ENCODE data around the gene COL28A1. TPM values are rescaled to one million over a fixed set of nuclear protein-coding genes. Genes with fewer than 3 reads are reported as not detected.

Gene COL28A1
- total and polyA plus RNA-seq, 7 experiments from 2014 or later = 0.12 to 0.49 (median 0.38) TPM; not detected in 2

- H3K9me3 Mint-ChIP-seq = peaks cover 0 to 4% (median 0%) of the 10 kb centered on the region in 11 donors
- no peak for ATAC-seq
- DNase-seq = no peak
- no peaks in the 10 kb centered on the region for H3K4me1 Mint-ChIP-seq
- intact Hi-C loops (cut with micrococcal nuclease) = no loop called here
- H3K27ac Mint-ChIP-seq = no peak overlapping the region
- no peak overlapping the region for H3K4me3 Mint-ChIP-seq
- no peaks in the 10 kb centered on the region for H3K36me3 Mint-ChIP-seq
- peaks cover 0 to 5% (median 2%) of the 10 kb centered on the region in 5 donors for H3K27me3 Mint-ChIP-seq
- ChIA-PET POLR2A (no interaction called here), CTCF (no interaction called here)
- H3K27ac ChIP-seq (ENCODE audit: low read depth, low read length) = no peak overlapping the region
- no peak overlapping the region for H3K4me3 ChIP-seq (ENCODE audit: low read length)
- no peaks in the 10 kb centered on the region for H3K36me3 ChIP-seq (ENCODE audit: control insufficient read depth in 2 of 3, insufficient read depth in 3 of 3, low read length in 3 of 3)
- no peaks in the 10 kb centered on the region for H3K4me1 ChIP-seq (ENCODE audit: control insufficient read depth in 2 of 2, insufficient read depth in 2 of 2, low read length in 2 of 2)
- no peaks in the 10 kb centered on the region for H3K9me3 ChIP-seq (ENCODE audit: control insufficient read depth in 2 of 3, low read length in 3 of 3)
- H3K27me3 ChIP-seq (ENCODE audit: control insufficient read depth in 2 of 2, insufficient read depth in 2 of 2, low read length in 2 of 2) = no peaks in the 10 kb centered on the region
Measured at GRCh38 chr7:7311001-7311400, 224.7 kb downstream of the COL28A1 start.

- no peaks in the 10 kb centered on the region for H3K4me1 Mint-ChIP-seq
- Histone ChIP-seq H3K27me3 (ENCODE audit: control insufficient read depth in 2 of 2, insufficient read depth in 2 of 2, low read length in 2 of 2) (no peaks in the 10 kb centered on the region), H3K27ac (ENCODE audit: low read depth, low read length) (no peak overlapping the region), H3K4me3 (ENCODE audit: low read length) (no peak overlapping the region), H3K4me1 (ENCODE audit: control insufficient read depth in 2 of 2, insufficient read depth in 2 of 2, low read length in 2 of 2) (no peaks in the 10 kb centered on the region), H3K36me3 (ENCODE audit: control insufficient read depth in 2 of 3, insufficient read depth in 3 of 3, low read length in 3 of 3) (no peaks in the 10 kb centered on the region), H3K9me3 (ENCODE audit: control insufficient read depth in 2 of 3, low read length in 3 of 3) (no peaks in the 10 kb centered on the region)
- CTCF ChIA-PET = no interaction called here
- intact Hi-C loops (cut with micrococcal nuclease) = no loop called here
- POLR2A ChIA-PET = no interaction called here
- DNase-seq = no peak
- ATAC-seq = no peak
- H3K27ac Mint-ChIP-seq = no peak overlapping the region
- H3K27me3 Mint-ChIP-seq = peaks cover 0 to 4% (median under 1%) of the 10 kb centered on the region in 5 donors
- H3K9me3 Mint-ChIP-seq = peaks cover 0 to 3% (median 0%) of the 10 kb centered on the region in 11 donors
- no peaks in the 10 kb centered on the region for H3K36me3 Mint-ChIP-seq
- no peak overlapping the region for H3K4me3 Mint-ChIP-seq
Measured at GRCh38 chr7:7309203-7309602, 226.5 kb downstream of the COL28A1 start.

Other genes starting within 250 kb of the COL28A1 start
- gene MIOS, start 31.0 kb upstream of the COL28A1 start, total RNA-seq = 10 to 100 TPM; 24.3 to 31.7 (median 28.7) TPM
- gene MIOS, start 31.0 kb upstream of the COL28A1 start, polyA plus RNA-seq = 10 to 100 TPM; 15.6 to 21.6 TPM
- gene UMAD1, start 104.9 kb upstream of the COL28A1 start, total RNA-seq = 10 to 100 TPM; 11.4 to 28.5 (median 14.5) TPM
- gene UMAD1, start 104.9 kb upstream of the COL28A1 start, polyA plus RNA-seq = 10 to 100 TPM; 26.7 to 28.6 TPM
- gene RPA3, start 182.7 kb upstream of the COL28A1 start, total RNA-seq = 10 to 100 TPM; 20.0 to 73.6 (median 26.8) TPM
- 10 to 100 TPM; 55.7 to 96.9 TPM for gene RPA3, start 182.7 kb upstream of the COL28A1 start, polyA plus RNA-seq

All from naive thymus-derived CD4-positive, alpha-beta T cell (primary cell).